Measurements from ENCODE around the gene LBH. TPM values are rescaled to one million over a fixed set of nuclear protein-coding genes. Genes with fewer than 3 reads are reported as not detected.
A peak's percentile ranks its signal among the peaks of the same experiment; 100 is the strongest.

LBH gene
- total RNA-seq, 2 donors from 2014 or later = 118 to 127 TPM

DNA sequence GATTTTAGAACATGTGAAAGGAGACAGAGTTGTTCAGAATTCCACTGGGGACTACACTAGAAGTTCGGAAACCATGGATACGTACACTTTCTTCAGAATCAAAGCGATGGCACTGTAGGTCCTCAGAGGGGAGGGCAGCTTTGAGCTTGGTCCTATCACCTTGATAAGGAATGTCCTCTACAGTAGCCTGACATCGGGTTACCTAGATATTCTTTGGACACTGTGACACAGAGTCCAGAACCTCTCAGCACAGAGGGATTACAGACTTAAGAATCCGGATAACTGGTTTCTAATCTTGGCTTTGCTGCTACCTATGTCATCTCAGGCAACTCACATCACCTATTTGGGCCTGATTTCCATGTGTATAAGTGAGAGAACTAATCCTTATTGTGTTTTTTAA is 14.0 kb downstream of the LBH start:
- ATAC-seq (no peak), DNase-seq (no peak)
- Mint-ChIP-seq H3K27me3 (no peaks in the 10 kb centered on the region), H3K4me3 (no peak overlapping the region), H3K36me3 (ENCODE audit: low read depth) (peaks cover 6% of the 10 kb centered on the region), H3K4me1 (peaks cover 49% of the 10 kb centered on the region), H3K27ac (no peak overlapping the region)
- no peaks in the 10 kb centered on the region for H3K9me3 ChIP-seq (ENCODE audit: control insufficient read depth, low read length, poor library complexity, severe bottlenecking)

- ATAC-seq (no peak), DNase-seq (no peak)
- peak overlapping the region; percentile 25 for H3K4me3 Mint-ChIP-seq
- peaks cover 60% of the 10 kb centered on the region for H3K4me1 Mint-ChIP-seq
- H3K27me3 Mint-ChIP-seq = no peaks in the 10 kb centered on the region
- H3K36me3 Mint-ChIP-seq (ENCODE audit: low read depth) = peaks cover 5% of the 10 kb centered on the region
- H3K27ac Mint-ChIP-seq = peak overlapping the region; percentile 90
- H3K9me3 ChIP-seq (ENCODE audit: control insufficient read depth, low read length, poor library complexity, severe bottlenecking) = no peaks in the 10 kb centered on the region
Measured at GRCh38 chr2:30248791-30249190, 17.5 kb downstream of the LBH start.

- DNase-seq = no peak
- H3K4me3 Mint-ChIP-seq = no peak overlapping the region
- H3K27ac Mint-ChIP-seq = peak overlapping the region; percentile 90
- peaks cover 54% of the 10 kb centered on the region for H3K4me1 Mint-ChIP-seq
- no peaks in the 10 kb centered on the region for H3K27me3 Mint-ChIP-seq
- peaks cover 5% of the 10 kb centered on the region for H3K36me3 Mint-ChIP-seq (ENCODE audit: low read depth)
- no peaks in the 10 kb centered on the region for H3K9me3 ChIP-seq (ENCODE audit: control insufficient read depth, low read length, poor library complexity, severe bottlenecking)
- no peak for ATAC-seq
Measured at GRCh38 chr2:30249354-30249753, 18.0 kb downstream of the LBH start.

DNA sequence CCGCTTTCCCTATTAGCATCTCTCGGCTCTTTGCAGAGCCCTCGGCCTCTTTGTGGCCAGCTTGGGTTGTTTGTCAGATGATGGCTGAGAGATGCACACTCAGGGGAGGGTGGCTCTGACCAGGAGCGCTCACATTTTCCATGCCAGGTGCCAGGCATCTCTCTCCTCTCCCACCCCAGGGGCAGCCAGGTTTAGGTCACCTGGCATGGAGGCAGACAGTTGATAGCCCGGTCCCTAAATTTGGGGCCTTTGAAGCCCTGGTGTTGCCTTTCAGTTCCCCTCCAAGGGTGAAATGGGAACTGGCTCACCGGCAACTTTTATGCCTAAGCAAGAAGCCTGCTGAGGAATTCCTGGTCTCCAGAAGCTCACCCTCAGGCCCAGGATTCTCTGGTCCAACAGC is 19.1 kb downstream of the LBH start:
- peaks cover 5% of the 10 kb centered on the region for H3K36me3 Mint-ChIP-seq (ENCODE audit: low read depth)
- H3K27ac Mint-ChIP-seq = no peak overlapping the region
- H3K4me3 Mint-ChIP-seq = no peak overlapping the region
- DNase-seq = no peak
- H3K9me3 ChIP-seq (ENCODE audit: control insufficient read depth, low read length, poor library complexity, severe bottlenecking) = no peaks in the 10 kb centered on the region
- ATAC-seq = no peak
- H3K4me1 Mint-ChIP-seq = peaks cover 54% of the 10 kb centered on the region
- H3K27me3 Mint-ChIP-seq = no peaks in the 10 kb centered on the region

DNA sequence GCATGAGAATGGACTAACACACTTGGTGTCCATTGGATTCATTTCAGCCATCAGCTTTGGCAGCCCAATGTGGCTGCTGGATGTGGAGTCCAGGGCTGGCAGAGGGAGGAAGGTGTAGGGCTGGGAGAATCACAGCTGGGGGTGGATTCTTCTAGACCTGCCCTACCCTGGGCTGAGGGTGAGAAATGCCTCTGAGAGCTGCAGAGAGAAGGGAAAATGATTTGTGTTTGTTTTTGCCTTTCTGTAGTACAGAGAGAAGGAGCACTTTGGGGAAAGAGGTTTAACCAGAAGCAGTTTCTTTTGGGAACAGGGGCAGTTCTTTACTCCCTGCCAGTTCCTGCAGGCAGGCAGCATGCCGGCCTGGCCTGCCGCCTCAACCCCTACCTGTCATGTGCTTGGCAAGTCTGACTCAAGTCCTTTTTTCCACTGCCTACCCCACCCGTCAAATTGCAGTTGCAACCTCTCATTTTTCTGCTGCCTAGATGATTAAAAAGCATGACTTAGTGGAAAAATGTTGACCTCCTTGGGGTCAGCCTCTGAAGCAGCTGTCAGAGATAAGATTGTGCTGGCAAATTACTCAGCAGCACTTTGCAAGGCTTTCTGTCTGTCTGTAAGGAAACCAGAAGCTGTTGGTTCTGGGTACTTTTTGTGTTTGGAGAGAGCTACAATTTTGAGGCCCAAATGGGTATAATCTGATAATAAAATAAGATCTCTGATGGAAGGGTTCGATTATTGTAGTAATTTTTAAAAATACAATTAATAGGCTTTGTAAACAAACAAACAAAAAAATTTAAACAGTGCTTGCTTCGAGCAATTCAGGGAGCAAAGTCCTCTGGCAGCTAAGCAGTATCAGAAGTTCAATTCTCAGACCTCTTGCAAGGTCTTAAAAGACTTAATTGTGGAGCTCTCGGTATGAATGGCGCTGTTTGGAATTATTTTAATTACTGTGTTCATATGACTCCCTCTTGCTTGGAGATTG is 21.7 kb downstream of the LBH start:
- ATAC-seq = peak; percentile 52
- peaks cover 62% of the 10 kb centered on the region for H3K4me1 Mint-ChIP-seq
- no peak for DNase-seq
- H3K27ac Mint-ChIP-seq = peak overlapping the region; percentile 39
- no peaks in the 10 kb centered on the region for H3K9me3 ChIP-seq (ENCODE audit: control insufficient read depth, low read length, poor library complexity, severe bottlenecking)
- H3K36me3 Mint-ChIP-seq (ENCODE audit: low read depth) = peaks cover 6% of the 10 kb centered on the region
- H3K4me3 Mint-ChIP-seq = peak overlapping the region; percentile 49
- H3K27me3 Mint-ChIP-seq = no peaks in the 10 kb centered on the region

DNA sequence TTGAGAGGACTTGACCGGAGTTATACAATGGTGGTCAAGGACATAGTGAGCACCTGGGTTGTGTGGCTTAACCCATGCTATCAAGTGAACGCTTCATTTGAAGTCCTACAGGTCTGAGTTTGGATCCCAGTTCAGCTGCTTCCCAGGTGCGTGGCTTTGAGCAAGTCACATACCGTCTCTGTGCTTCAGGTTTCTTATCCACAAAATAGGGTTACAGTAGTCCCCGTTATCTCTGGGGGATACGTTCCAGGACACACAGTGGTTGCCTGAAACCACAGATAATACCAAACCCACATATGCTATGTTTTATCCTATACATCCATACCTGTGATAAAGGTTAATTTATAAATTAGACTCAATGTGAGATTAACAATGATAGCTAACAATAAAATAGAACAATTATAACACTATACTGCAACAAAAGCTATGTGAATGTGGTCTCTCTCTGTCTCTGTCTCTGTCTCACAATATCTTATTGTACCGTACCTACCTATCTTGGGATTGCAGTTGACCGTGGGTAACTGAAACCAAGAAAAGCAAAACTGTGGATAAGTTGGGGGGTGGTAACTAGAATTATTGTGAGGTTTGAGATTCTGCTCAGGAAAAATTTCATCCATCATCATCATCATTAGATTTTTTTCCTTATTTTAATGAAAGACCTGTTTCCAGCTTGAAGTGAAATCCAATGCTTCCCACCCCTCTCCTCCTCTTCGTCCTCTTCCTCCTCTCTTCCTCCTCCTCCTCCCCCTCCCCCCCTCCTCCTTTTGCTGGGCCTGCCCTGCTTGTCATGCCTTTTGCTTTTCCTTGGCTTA is 22.7 kb downstream of the LBH start:
- no peaks in the 10 kb centered on the region for H3K9me3 ChIP-seq (ENCODE audit: control insufficient read depth, low read length, poor library complexity, severe bottlenecking)
- H3K4me3 Mint-ChIP-seq = no peak overlapping the region
- ATAC-seq = no peak
- DNase-seq = no peak
- peaks cover 61% of the 10 kb centered on the region for H3K4me1 Mint-ChIP-seq
- no peaks in the 10 kb centered on the region for H3K27me3 Mint-ChIP-seq
- H3K27ac Mint-ChIP-seq = peak overlapping the region; percentile 39
- peaks cover 11% of the 10 kb centered on the region for H3K36me3 Mint-ChIP-seq (ENCODE audit: low read depth)

- Mint-ChIP-seq H3K27me3 (no peaks in the 10 kb centered on the region), H3K36me3 (ENCODE audit: low read depth) (peaks cover 11% of the 10 kb centered on the region)
- no peak for ATAC-seq
Measured at GRCh38 chr2:30254685-30255001, 23.3 kb downstream of the LBH start.

DNA sequence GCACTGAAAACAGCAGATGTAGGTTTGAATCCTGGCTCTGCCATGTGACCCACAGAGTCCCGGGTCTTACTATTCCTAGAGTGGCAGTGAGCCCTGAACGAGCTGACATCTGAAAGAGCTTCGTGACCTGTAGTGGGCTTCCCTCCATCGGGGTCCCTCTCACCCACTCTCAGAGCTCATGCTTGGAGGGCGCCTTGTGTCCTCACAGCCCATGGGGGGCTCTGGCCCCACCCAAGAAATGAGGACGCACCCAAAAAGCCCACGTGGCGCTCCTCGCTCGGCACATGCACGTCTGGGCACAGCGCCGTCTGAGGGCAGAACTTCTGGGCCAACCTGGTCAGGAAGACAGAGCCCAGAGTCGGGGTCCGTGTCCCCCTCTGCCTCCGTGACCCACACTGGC is 23.7 kb downstream of the LBH start:
- no peaks in the 10 kb centered on the region for H3K9me3 ChIP-seq (ENCODE audit: control insufficient read depth, low read length, poor library complexity, severe bottlenecking)
- H3K4me1 Mint-ChIP-seq = peaks cover 66% of the 10 kb centered on the region
- no peaks in the 10 kb centered on the region for H3K27me3 Mint-ChIP-seq
- peak overlapping the region; percentile 39 for H3K27ac Mint-ChIP-seq
- no peak overlapping the region for H3K4me3 Mint-ChIP-seq
- peaks cover 11% of the 10 kb centered on the region for H3K36me3 Mint-ChIP-seq (ENCODE audit: low read depth)
- no peak for DNase-seq
- ATAC-seq = no peak

More at GRCh38 chr2:30254685-30255001, 23.3 kb downstream of the LBH start:
- Mint-ChIP-seq H3K4me3 (no peak overlapping the region), H3K27ac (peak overlapping the region; percentile 39), H3K4me1 (peaks cover 62% of the 10 kb centered on the region)
- no peaks in the 10 kb centered on the region for H3K9me3 ChIP-seq (ENCODE audit: control insufficient read depth, low read length, poor library complexity, severe bottlenecking)
- no peak for DNase-seq

DNA sequence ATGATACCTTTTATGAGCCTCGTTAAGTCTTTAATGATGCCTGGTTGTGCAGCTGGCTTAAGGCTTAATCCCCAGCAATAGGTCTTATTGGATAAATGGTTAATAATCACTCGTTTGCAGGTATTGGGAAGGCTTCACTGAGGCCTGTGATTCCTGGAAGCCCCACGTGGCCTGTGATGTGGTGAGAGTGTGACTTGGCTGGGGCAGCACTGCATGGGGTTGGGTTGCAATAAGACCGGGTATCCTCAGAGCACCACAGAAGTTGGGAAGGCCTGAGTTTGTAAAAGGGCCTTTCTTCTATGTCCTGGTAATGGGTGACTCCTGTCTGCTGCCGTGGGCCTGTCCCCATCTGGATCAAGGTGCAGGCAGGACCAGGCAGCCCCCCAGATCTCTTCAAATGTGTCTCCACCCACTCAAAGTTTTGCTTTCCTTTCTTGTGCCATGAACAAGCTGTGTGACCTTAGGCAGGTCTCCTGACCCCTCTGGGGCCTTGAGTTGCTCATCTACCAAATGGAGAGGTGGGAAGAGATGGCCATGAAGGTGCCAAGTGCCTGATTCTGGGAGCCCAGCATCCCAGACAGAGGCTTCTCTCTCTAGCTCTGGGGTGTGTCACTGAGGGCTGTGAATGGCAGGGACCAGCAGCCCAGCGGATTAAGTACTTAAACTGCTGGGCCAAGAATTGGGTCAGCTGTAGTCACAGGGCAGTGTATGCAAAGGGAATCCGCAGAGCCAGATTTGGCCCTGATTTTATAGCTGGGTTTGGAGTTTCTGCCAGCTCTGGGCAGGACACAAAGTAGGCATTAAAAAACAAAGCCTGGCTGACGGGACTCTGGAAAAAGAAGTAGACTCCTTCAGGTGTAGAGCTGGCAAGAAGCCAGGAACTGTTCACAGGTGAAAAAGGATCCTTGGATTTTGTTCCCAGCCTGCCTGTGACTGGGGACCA is 24.4 kb downstream of the LBH start:
- Mint-ChIP-seq H3K4me1 (peaks cover 66% of the 10 kb centered on the region), H3K36me3 (ENCODE audit: low read depth) (peaks cover 13% of the 10 kb centered on the region), H3K27me3 (no peaks in the 10 kb centered on the region), H3K27ac (peak overlapping the region; percentile 39), H3K4me3 (peak overlapping the region; percentile 33)
- ATAC-seq = no peak
- DNase-seq = no peak
- H3K9me3 ChIP-seq (ENCODE audit: control insufficient read depth, low read length, poor library complexity, severe bottlenecking) = no peaks in the 10 kb centered on the region

DNA sequence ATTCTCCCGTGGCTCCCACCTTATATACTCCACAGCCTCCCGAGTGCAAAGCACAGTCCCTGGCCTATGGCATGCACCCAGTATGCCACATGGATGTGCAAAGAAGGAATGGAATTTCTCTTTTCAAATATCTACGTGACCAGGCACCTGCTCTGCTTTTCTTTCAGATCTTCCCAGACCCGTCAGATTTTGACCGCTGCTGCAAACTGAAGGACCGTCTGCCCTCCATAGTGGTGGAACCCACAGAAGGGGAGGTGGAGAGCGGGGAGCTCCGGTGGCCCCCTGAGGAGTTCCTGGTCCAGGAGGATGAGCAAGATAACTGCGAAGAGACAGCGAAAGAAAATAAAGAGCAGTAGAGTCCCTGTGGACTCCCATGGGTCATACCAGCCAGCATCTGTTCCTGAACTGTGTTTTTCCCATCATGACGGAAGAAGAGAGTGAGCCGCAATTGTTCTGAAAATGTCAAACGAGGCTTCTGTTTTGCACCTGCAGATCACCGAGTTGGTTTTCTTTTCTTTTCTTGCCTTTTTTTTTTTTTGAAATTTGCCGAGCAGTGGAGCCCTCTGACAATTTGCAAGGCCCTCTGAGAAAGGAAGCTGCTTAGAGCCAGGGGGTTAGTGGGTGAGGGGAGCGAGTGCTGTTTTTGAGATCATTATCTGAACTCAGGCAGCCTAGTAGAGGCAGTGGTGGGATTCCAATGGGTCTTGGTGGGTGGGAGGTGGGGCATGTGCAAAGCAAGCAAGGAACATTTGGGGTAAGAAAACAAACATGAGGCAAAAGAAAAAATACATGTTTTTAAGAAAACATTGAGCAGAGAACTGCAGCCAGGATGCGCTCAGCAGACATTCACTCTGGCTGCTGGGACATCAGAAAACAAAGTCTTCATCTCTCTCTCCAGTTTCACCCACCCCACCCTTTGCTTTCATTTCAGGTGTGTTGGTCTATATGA is 26.2 kb downstream of the LBH start:
- H3K27me3 Mint-ChIP-seq = no peaks in the 10 kb centered on the region
- H3K4me1 Mint-ChIP-seq = peaks cover 56% of the 10 kb centered on the region
- peak overlapping the region; percentile 39 for H3K27ac Mint-ChIP-seq
- no peak for DNase-seq
- no peaks in the 10 kb centered on the region for H3K9me3 ChIP-seq (ENCODE audit: control insufficient read depth, low read length, poor library complexity, severe bottlenecking)
- peak; percentile 52 for ATAC-seq
- peak overlapping the region; percentile 65 for H3K4me3 Mint-ChIP-seq
- peaks cover 14% of the 10 kb centered on the region for H3K36me3 Mint-ChIP-seq (ENCODE audit: low read depth)

- no peaks in the 10 kb centered on the region for H3K9me3 ChIP-seq (ENCODE audit: control insufficient read depth, low read length, poor library complexity, severe bottlenecking)
- no peak for ATAC-seq
- Mint-ChIP-seq H3K4me1 (peaks cover 46% of the 10 kb centered on the region), H3K36me3 (ENCODE audit: low read depth) (peaks cover 16% of the 10 kb centered on the region), H3K27ac (peak overlapping the region; percentile 39), H3K27me3 (no peaks in the 10 kb centered on the region), H3K4me3 (peak overlapping the region; percentile 13)
- no peak for DNase-seq
Measured at GRCh38 chr2:30259071-30259470, 27.7 kb downstream of the LBH start.
